C4-2B (cell line): ENCODE results near the gene RASGEF1B.

Source experiments
- H3K27ac ChIP-seq: fragments of 450-650 bp; 2 replicates; pipeline ENCODE4 v1.5.1; 2017
- CTCF ChIP-seq: fragments of 450-650 bp; conservative IDR thresholded peaks from 2 replicates; pipeline ENCODE4 v1.5.1; 2017; ENCODE audit warnings: mild to moderate bottlenecking
- ZFX ChIP-seq: fragments of 450-650 bp; IDR thresholded peaks from 2 replicates; pipeline ENCODE4 v1.6.1; 2017

RASGEF1B gene

GRCh38 chr4:81399306-81400086 is 72.2 kb downstream of the RASGEF1B start:
- TF ChIP-seq ZFX (no peak), CTCF (no peak)
- H3K27ac ChIP-seq, result no peak overlapping the region

GRCh38 chr4:81398379-81398778 is 73.3 kb downstream of the RASGEF1B start:
- TF ChIP-seq ZFX, result no peak
- no peak for TF ChIP-seq CTCF

GRCh38 chr4:81397635-81398034 is 74.1 kb downstream of the RASGEF1B start:
- TF ChIP-seq CTCF (no peak), ZFX (no peak)
- H3K27ac ChIP-seq, result no peak overlapping the region

More at GRCh38 chr4:81398379-81398778, 73.3 kb downstream of the RASGEF1B start:
- H3K27ac ChIP-seq, result no peak overlapping the region

GRCh38 chr4:81395239-81395638 is 76.5 kb downstream of the RASGEF1B start:
- no peak overlapping the region for H3K27ac ChIP-seq
- TF ChIP-seq ZFX (no peak), CTCF (no peak)

GRCh38 chr4:81392164-81392563 is 79.5 kb downstream of the RASGEF1B start:
- no peak for TF ChIP-seq ZFX
- TF ChIP-seq CTCF, result no peak
- H3K27ac ChIP-seq, result no peak overlapping the region

GRCh38 chr4:81389720-81390119 is 82.0 kb downstream of the RASGEF1B start:
- TF ChIP-seq ZFX, result no peak
- no peak for TF ChIP-seq CTCF
- no peak overlapping the region for H3K27ac ChIP-seq

- H3K27ac ChIP-seq, result no peak overlapping the region
- TF ChIP-seq ZFX (no peak), CTCF (no peak)
These were observed 91.3 kb downstream of the RASGEF1B start for GRCh38 chr4:81380437-81380836.
